Endothelial cell of hepatic sinusoid (primary cell): Measurements from ENCODE around the gene FGFRL1.

Source experiments
- in situ Hi-C: cut with HindIII; loops from 2 replicates; pipeline ENCODE4 v1.10.0; 2017; ENCODE audit warnings: low sequenced_read_pairs

The FGFRL1 gene

DNA sequence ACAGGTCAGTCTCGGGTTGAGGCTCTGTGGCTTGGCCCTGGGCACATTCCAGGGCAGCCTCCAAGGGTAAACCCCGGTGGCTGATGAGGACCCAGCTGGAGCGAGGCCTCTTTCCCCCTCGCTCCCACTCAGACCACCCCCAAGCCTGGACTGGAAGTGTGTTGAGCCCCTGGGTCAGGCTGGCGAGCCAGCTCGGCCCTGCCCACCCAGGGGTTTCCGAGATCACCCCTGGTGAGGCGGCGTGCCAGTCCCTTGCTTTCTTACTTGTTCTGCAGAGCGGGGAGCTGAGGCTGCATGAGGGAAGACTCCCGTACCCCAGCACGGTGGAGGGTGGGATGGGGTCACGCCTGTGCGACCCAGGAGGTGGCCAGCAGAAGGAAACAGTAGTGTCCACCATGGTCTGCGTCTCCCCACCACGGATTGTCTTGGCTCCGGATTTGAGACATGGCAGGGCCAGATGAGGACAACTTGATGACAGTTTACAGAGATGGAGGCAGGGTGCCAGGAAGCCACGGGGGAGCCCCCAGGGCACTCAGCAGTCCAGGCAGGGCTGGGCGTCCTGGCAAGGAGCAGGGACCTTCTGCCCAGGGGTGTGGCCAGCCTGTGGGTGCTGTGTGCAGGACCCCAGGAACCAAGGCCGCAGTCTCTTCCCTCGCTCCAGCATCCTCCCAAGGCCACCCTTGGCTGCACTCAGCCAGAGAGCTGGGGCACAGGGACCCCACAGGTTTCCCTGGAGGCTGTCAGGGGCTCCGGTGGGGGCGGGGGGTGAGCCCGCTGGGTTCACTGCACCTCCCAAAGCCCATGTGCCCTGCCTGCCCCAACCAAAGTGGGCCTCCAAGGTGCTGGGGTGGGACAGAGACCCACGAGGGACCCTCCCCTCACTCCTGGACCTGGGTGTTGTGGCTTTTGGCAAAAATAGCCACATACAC lies 6.6 kb upstream of the FGFRL1 start:
- in situ Hi-C loops = no loop called here

DNA sequence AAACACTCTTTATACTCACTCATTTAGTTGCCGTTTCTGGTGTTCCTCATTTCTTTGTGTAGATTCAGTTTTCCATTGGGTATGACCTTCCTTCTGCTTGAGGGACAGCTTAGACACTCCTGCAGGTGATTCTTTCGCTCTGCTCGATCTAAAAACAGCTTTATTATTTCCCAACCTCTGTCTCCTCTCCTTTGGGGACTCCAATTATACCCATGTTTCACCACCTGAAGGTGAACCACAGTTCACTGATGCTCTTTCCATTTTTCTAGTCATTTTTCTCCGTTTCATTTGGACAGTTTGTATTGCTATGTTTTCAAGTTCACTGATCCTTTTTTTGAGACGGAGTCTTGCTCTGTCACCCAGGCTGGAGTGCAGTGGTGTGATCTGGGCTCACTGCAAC lies 4.6 kb upstream of the FGFRL1 start:
- in situ Hi-C loops = no loop called here

DNA sequence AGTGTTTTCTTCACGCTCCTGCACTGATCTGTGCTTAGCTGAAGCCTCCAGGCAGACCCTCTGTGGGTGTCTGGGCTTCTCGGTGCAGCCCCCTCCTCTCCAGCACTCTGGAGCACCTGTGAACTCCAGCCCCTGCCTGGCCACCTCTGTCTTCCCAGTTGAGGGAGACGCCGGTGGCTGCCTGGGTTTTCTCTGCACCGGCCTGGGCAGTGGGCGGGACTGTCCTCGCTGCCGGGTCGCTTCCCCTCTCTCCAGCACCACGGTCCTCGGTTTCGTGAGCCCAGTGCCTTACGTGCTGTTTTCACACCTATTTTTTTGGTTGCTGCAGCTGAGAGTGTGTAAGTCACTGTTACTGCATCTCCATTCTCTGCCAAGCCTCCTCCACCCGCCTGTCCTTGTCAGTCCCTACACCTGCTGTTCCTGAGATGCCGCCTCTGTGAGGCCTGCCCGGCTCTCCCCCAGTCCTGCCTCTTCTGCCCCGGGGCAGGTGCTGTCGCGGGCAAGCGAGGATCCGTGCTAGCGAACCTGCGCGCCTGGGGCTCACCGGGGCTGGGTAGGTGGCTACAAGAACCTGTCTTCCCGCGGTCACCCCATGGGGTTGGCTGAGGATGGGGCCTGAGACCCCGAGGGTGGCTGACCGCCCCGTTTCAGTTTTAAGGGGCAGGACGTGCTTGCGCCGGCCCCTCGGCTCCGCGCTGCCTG lies 2.4 kb upstream of the FGFRL1 start:
- in situ Hi-C loops = no loop called here

DNA sequence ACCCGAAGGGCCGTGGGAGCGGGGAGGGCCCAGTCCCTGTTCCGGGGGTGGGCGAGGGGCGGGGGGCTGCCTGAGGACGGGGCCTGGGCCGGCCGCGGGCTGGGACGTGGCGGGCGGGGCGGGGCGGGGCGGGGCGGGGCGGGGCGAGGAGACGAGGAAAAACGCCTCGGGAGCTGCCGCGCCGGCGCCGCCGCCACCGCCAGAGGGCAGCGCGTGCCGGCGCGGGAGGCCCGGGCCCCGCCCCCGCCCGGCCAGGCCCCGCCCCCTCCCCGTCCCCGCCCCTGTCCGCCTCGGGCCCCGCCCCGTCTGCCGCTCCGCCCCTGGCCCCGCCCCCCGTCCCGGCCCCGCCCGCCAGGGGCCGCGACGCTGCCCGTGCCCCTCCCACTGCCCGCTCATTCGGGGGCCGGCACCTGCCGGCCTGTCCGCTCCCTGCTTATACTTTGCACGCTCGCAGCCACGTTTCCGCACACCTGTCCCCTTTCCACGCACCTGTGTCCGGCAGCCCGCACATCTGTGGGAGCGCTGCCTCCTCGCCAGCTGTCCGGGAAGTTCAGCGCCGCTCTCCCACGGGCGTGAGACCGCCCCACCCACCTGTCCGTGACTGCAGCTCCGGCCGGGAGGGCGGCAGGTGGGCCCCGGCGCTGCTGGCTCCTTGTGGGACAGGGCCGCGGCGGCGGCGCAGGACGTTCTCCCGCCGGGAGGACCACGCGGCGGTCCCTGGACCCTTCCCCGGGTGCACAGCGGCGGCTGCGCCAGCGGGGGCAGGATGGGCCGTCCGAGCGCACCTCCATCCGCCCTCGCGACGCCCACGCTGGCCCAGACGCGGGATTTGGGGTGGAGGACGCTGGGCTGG lies 1.7 kb upstream of the FGFRL1 start:
- in situ Hi-C loops = no loop called here

DNA sequence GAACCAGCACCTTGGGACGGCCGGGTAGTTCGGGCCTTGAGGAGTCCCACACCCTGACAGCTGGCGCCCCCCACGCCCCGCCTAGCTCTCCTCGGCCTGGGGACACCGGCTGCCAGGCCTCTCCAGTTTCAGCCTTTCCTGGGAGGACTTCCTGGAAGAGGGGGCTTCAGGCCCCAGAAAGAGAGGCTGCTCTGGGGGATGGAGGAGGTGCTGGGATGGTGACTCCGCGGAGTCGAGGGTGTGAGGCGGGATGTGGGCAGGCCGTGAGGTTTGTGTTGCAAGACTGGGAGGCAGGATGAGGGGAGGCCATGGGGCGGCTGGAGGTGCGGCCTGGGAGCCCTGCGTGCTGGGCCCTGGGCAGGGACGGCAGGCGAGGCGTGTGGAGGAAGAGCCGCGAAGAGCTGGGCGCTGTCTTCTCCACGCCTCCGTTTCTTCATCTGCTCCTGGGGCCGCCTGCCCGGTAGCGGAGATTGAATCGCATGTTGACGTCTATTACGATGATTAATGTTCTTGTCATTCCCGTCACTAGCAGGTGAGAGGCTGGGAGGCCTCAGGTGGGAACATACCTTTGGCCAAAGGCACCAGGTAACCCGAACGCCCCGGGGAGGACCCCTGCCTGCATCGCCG lies 918 bp upstream of the FGFRL1 start:
- in situ Hi-C loops = no loop called here

DNA sequence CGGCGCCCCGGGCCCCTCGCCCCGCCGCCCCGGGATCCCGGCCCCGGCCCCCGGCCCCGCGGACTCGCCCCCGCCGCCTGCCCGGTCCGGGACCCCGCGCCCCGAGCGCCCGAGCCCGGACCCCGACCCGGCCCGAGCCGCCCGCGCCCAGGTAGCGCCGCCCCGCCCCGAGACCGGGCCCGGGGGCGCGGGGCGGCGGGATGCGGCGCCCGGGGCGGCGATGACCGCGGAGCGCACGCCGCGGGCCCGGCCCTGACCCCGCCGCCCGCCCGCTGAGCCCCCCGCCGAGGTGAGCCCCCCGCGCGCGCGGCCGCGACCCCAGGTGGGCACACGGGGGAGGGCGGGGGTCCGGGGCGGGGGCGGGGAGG lies 224 bp downstream of the FGFRL1 start:
- in situ Hi-C loops = no loop called here

DNA sequence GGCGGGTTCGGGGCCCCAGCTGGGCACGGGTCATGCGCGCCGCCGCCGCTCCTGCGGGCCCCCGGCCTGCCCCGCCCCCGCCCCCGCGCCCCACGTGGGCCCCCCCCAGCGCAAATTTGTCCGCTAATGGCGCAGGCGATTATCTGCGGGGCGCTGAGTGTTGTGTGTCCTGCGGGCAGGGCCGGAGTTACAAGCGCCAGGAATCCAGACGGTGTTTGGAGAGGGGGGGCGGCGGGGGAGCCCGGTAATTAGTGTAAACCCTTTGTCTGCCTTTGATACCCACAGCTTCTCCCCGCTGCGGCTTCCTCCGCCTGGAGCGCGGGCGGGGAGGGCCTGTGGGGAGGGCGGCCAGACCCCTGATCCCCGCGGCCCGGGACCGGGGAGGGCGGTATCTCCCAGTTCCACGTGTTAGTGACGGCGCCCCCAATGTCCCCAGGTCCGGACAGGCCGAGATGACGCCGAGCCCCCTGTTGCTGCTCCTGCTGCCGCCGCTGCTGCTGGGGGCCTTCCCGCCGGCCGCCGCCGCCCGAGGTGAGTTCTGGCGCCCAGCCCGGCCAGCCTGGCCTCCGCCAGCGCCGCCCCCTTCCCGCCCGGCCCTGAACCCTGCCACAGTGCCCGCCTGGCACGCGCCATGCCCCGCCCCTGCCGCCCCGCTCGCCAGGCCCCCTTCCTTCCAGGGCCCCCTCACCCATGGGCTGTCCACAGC lies 761 bp downstream of the FGFRL1 start:
- in situ Hi-C loops = no loop called here

DNA sequence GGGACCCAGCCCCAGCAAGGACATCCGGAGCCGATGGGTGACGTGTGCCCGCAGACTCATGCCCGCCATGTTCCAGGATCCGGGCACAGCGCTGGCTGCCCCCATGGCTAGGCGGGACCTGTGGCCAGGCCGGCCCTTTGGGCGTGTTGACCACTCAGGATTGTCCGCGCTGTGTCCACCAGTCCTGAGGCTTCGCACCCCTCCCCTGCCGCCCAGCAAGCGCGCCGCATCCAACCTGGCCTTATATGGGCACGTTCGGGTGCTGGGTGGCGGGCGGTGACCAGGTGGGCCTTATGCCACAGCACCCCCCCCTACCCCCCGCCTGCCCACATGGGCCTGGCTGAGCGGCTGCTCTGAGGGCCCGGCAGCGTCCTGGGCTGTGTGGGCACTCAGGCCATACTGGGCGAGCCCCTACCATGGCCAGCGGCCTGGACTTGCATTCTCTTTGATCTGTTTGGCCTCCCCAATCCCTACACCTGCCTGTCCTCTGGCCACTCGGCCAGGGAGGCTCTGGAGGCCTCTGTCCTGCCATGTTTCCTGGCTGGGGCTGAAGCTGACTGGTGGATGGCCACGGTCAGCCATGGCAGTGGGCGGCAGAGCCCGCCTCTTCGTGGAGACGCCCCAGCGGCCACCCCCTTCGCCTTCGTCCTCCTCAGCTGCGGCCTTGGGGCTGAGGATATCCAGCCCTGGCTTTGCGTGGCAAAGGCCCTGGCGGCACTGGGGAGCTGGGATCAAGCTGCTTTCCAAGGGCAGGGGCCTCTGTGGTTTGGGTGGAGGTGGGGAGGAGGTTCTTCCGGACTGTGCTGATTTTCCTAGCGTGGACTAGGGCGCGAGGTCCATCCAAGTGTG lies 2.0 kb downstream of the FGFRL1 start:
- in situ Hi-C loops = no loop called here

DNA sequence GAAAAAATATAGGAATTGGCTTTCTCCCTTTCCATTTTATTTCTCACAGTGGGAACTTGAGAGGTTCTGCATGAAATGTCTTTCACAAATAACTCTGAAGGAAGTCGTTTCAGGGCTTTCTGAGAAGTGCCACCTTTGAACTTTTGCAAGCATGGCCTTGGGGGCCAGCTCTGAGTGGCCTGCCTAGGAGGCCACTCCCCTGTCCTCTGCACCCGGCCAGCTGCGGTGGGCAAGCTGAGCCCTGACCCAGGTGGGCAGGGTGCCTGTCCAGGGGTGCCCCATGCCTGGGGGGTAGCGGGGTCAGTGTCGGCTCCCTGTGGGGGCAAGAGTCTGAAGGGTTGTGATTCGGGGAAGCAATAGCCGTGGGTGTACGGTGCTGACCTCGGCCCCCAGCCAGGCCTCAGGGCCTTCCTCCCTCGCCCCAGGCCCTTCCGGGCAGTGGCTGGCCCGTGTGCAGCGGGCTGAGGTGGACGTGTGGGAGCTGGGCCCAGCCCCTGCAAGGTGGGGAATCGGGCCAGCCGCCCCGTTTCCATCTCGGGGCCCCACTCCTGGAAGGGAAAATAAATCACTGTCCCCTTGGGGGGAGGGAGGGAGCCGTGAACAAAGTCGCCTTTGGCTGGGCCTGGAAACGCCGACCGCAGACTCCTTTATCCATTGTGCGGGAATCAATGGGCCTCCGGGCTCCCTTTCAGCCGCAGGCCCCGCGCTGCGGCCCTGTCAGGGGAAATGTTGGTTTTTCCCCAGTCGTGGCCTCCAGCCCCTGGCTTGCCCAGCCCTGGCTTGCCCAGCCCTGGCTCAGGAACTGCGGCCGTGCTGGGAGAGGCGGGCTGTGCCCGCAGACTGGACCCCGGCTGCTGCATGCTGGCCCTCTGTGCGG lies 3.1 kb downstream of the FGFRL1 start:
- in situ Hi-C loops = no loop called here

DNA sequence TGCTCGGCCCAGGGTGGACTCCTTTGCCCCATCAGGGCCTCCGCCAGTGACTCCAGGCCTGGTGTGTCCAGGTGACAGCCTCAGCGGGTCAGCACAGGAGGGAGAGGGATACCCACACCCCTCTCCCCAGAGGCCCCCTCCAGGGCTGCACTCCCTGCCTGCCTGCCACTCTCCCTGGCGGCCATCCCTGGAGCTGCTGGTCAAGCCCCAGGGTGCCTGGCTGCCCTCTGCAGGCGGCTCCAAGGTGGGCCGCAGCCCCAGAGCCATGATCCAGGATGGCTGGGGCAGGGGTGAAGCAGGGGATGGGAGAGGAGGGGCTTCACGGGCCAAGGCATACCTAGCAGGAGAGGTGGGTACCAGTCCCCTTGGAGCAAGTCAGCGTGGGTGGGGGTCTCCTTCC lies 3.8 kb downstream of the FGFRL1 start:
- in situ Hi-C loops = no loop called here

DNA sequence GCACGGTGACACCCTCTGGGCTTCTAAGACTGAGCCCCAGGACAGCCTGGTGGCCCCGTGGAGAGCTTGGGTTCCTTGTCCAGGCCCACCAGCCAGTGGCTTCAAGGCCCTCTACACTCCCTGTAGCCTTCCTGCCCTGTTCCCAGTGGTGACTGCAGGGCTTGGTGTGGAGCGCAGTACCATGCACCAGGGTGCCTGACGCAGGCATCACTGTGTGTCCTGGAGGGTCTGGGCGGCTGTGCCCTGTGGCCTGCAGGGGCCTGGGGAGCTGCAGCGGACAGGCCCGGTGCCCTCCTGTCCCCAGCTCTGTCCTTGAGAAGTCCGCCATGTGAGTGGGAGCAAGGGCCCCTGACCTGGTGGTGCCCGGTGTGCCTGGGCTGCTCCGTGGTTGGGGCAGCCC lies 4.3 kb downstream of the FGFRL1 start:
- in situ Hi-C loops = no loop called here

DNA sequence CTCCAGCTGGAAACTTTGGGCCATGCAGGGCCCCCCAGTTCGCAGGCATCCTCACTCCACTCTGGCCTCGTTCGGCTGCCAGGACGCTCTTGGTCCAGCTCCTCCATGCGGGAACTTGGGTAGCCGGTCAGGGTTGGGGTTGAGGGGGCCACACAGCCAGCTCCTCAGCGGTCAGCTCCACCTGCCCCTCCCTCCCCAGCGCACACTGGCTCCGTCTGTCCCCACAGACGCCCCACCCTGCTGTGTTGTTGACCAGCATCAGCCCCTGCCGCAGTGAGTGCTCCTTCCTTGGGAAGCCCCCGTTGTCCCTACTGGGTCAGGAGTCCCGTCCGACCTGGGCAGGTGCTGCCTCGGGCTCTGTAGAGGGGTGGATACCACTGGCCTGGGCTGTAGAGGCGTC lies 5.8 kb downstream of the FGFRL1 start:
- in situ Hi-C loops = no loop called here

DNA sequence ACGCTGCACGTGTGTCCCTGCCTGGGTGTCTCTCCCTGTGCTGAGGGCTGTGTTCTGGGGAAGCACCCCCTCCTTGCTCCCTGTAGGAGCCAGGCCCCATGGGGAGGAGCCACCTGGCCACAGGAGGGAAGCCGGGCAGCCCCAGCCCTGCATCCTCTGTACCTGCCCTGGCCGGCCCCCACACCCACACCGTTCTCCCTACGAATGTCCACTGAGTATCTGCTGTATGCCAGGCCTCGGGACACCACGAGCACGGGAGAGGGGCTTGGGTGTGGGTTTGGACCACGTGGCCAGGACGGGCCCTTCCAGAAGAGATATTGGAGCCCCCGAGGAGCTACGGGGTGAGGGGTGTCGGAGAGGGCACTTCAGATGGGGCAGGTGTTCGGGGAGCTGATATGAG lies 6.3 kb downstream of the FGFRL1 start:
- in situ Hi-C loops = no loop called here

DNA sequence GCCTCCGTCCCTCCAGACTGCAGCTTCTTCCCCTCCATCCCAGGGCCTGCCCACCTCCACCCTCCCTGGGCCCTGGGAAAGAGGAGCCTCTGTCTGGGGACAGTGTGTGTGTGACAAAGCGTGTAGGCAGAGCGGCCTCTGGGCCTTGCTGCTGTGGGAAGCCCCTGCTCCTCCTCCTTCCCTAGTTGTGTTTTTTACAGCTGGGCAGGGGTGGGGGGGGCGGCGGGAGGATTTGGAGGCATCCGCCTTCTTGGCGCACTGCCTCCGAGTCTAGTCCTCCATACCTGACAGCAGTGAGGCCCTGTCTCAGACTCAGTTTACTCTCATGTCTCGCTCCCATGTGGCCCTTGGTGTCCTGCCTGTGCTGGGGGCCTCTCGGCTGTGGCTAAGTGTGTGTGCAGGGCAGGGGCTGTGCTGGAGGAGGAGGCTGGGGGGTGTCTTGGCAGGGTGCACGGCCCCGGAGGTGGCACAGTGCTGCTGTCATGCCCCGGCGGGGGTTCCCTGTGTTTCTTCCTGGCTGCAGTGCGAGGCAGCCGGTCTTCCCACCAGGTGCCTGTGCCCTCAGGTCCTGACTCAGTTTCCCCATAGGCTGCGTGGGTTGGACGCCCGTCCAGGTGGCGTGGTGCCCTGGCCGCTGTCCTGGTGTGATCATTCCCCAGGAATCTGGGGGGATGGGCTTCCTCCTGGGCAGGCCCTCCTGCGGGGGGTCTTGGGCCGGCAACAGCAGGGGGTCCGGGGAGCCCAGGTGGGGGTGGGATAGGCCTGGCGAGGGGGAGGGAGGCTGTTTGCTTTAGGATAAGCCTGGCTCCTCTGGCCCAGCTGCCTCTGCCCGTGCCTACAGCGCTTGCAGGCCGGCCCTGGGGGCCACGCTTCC lies 7.0 kb downstream of the FGFRL1 start:
- in situ Hi-C loops = no loop called here

DNA sequence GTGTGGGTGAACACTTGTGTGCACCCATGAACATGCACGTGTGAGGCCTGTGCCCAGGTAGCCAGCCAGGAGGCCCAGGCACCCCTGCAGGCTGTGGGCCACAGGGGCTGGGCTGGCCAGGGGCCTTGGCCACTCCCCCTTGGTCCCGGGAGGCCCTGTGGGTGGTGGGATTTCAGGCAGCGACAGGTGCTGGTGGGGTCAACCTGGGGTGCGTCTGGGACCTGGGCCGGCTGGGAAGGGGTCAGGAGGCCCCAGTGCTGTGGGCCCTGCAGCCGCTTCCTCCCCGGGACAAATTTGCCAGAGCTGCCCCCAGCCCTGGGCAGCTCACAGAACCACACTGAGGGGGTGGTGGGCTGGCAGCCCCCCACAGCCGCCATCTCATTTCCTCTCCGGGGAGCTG lies 7.9 kb downstream of the FGFRL1 start:
- in situ Hi-C loops = no loop called here

DNA sequence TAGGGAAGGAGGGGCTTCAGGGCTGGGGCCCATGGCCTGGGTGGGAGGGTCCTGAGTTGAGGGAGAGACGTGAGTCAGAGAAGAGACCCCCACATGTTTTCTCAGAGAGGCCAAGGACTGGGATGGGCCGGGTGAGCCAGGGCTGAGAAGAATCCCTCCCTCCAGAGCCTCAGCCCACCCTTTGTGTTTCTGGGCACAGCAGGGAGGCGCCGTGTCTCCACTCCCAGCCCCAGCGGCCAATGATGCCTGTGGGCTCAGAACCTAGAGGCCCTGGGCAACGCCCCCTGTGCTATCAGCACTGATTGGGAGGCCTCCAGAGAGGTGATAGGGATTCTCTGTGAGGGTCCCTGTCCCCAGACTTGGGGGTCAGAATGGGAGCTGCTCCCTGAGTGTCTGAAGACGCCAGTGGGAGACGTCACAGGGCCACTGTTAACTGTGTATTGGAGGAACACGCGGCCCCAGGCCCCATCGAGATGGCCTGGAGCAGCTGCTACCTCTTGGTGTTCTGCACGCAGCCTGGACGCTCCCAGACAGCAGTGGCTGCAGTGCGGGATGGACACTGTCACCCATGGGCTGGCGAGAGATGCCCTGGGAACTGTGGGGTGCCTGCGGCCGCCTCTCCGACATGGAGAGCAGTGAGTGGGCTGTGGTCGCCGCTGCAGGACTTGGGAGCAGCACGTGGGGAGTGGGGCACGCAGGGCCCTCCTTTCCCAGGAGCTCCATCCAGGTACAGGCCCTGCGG lies 8.5 kb downstream of the FGFRL1 start:
- in situ Hi-C loops = no loop called here
